IPS DF 6.9 (cell line): Measurements from ENCODE around the gene SPATS2L.

Source experiments
- DNase-seq: peaks from one replicate; pipeline ENCODE4 v3.0.0-alpha.2; 2013; ENCODE audit warnings: low read depth, low spot score
- H3K27ac ChIP-seq: one replicate; pipeline ENCODE4 v1.5.1; 2013; ENCODE audit warnings: low read length, control low read depth
- H3K27me3 ChIP-seq: 2 replicates; pipeline ENCODE4 v1.6.1; 2013; ENCODE audit warnings: mild to moderate bottlenecking, low read length; ENCODE audit not compliant: control insufficient read depth, insufficient read depth
- H3K36me3 ChIP-seq: 2 replicates; pipeline ENCODE4 v1.6.1; 2013; ENCODE audit warnings: low read length; ENCODE audit not compliant: control insufficient read depth, insufficient read depth
- H3K4me1 ChIP-seq: 2 replicates; pipeline ENCODE4 v1.6.1; 2013; ENCODE audit warnings: low read length; ENCODE audit not compliant: control insufficient read depth, insufficient read depth
- H3K4me3 ChIP-seq: 2 replicates; pipeline ENCODE4 v1.5.1; 2013; ENCODE audit warnings: mild to moderate bottlenecking, low read length
- H3K9me3 ChIP-seq: 2 replicates; pipeline ENCODE4 v1.6.1; 2013; ENCODE audit warnings: low read length, inconsistent platforms; ENCODE audit not compliant: control insufficient read depth, insufficient read depth
- WGBS: extraction: QIAGEN DNeasy Blood & Tissue Kit; methylation state at CpG from one replicate; pipeline ENCODE4 v1.1.7; 2013; ENCODE audit warnings: mixed read lengths, missing lambda C conversion rate; ENCODE audit not compliant: insufficient read length, insufficient coverage; 5-methylcytosine and 5-hydroxymethylcytosine counted together

SPATS2L gene

DNA sequence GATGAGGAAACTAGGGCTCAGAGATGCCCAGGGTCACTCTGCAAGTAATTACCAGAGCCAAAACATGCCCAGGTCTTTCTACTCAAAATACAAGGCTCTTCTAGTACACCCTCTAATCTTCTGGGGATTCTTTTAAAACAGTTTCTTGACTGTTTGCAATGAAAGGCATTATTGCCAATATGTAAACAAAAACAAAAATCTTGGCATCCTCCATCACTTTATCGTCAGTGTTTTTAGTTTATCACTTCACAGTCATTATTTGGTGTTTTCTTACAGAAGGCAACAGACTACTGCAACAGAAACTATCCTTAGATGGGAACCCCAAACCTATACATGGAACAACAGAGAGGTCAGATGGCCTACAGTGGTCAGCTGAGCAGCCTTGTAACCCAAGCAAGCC lies 132.4 kb downstream of the SPATS2L start:
- Histone ChIP-seq H3K36me3 (no peaks in the 10 kb centered on the region; the same call in 1 of the 2 replicates), H3K9me3 (no peaks in the 10 kb centered on the region), H3K4me3 (no peak overlapping the region), H3K27ac (no peak overlapping the region), H3K27me3 (no peaks in the 10 kb centered on the region), H3K4me1 (no peaks in the 10 kb centered on the region)
- no CpG with 5 or more reads among the region's 1 CpG for WGBS
- DNase-seq: no peak

DNA sequence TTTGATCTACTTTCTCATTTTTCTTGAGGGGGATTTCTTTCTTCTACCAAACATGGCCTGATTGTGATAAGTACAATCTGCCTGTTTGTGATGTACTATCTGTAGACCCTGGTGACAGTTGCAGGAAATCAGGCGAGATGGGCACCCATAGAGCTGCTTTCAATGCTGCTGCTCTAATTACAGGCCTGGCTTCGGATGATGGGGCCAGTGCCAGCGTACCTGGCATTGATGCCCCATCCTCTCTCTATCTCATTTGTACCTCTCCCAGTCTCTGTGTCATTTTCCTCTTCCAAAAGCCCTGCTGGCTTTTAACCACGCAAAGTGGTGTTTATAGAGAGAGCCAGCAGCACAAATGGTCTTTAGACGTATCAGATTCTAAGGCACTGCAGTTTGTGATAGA lies 133.5 kb downstream of the SPATS2L start:
- no peak overlapping the region for H3K4me3 ChIP-seq
- no peak for DNase-seq
- no peak overlapping the region for H3K27ac ChIP-seq
- H3K27me3 ChIP-seq: no peaks in the 10 kb centered on the region
- H3K36me3 ChIP-seq: no peaks in the 10 kb centered on the region; the same call in 1 of the 2 replicates
- no CpG with 5 or more reads among the region's 5 CpGs for WGBS
- H3K9me3 ChIP-seq: no peaks in the 10 kb centered on the region
- H3K4me1 ChIP-seq: no peaks in the 10 kb centered on the region

GRCh38 chr2:200442471-200442870 lies 136.0 kb downstream of the SPATS2L start:
- Histone ChIP-seq H3K4me1 (no peaks in the 10 kb centered on the region), H3K27me3 (no peaks in the 10 kb centered on the region), H3K4me3 (no peak overlapping the region), H3K9me3 (no peaks in the 10 kb centered on the region), H3K36me3 (peaks cover 2% of the 10 kb centered on the region; the same call in 1 of the 2 replicates), H3K27ac (no peak overlapping the region)
- no peak for DNase-seq
- no CpG with 5 or more reads among the region's 1 CpG for WGBS

GRCh38 chr2:200443376-200443775 lies 136.9 kb downstream of the SPATS2L start:
- no peaks in the 10 kb centered on the region for H3K4me1 ChIP-seq
- DNase-seq: no peak
- WGBS: no CpG with 5 or more reads among the region's 5 CpGs
- H3K27ac ChIP-seq: no peak overlapping the region
- H3K4me3 ChIP-seq: no peak overlapping the region
- no peaks in the 10 kb centered on the region for H3K27me3 ChIP-seq
- no peaks in the 10 kb centered on the region for H3K9me3 ChIP-seq
- peaks cover 2% of the 10 kb centered on the region; the same call in 1 of the 2 replicates for H3K36me3 ChIP-seq

DNA sequence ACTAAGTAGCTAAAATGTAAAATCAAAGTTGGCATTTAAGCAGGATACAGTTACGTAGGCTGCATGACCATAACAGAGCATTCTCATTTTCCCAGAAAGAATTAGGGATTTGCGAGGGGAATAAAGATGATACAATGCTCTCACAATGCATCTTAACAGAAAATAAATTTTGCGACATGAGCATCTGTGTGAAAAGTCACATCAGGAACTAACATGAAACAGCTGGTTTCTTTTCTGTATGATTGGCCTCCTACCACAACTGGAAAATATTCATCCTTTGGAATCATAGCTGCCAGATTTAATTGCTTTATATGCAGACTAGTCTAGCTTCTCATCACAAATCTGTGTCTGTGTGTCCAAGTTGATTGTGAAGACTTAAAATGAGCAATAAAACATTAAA lies 137.4 kb downstream of the SPATS2L start:
- no CpG with 5 or more reads among the region's 3 CpGs for WGBS
- Histone ChIP-seq H3K36me3 (peaks cover 2% of the 10 kb centered on the region; the same call in 1 of the 2 replicates), H3K4me1 (no peaks in the 10 kb centered on the region), H3K27ac (no peak overlapping the region), H3K9me3 (no peaks in the 10 kb centered on the region), H3K4me3 (no peak overlapping the region), H3K27me3 (no peaks in the 10 kb centered on the region)
- DNase-seq: no peak

DNA sequence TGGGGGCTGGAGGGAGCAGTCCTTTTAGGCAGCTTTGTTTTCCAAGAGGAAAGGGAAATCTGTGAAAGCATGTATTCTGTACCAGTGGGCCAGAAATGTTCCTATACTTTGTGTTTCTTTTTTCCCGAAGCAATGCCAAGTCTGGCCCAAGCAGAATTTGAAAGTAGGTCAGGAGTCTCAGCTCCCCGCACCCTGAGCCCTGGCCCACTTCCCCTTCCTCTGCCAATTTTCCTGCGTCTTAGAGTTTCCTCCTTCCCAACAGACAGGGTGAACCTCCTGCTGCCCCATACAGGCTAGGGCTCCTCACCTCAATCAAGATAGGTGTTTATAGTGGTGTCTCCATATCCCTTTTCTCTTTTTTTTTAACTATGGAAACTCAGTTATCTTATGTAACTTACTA lies 138.0 kb downstream of the SPATS2L start:
- peaks cover 2% of the 10 kb centered on the region; the same call in 1 of the 2 replicates for H3K36me3 ChIP-seq
- no peak overlapping the region for H3K27ac ChIP-seq
- no peaks in the 10 kb centered on the region for H3K4me1 ChIP-seq
- no peak overlapping the region for H3K4me3 ChIP-seq
- H3K9me3 ChIP-seq: no peaks in the 10 kb centered on the region
- DNase-seq: no peak
- no peaks in the 10 kb centered on the region for H3K27me3 ChIP-seq
- no CpG with 5 or more reads among the region's 3 CpGs for WGBS

- Histone ChIP-seq H3K9me3 (no peaks in the 10 kb centered on the region), H3K27ac (no peak overlapping the region), H3K4me3 (no peak overlapping the region), H3K27me3 (no peaks in the 10 kb centered on the region), H3K4me1 (no peaks in the 10 kb centered on the region), H3K36me3 (peaks cover 2% of the 10 kb centered on the region; the same call in 1 of the 2 replicates)
- WGBS: no CpG with 5 or more reads among the region's 1 CpG
- no peak for DNase-seq
These were observed 138.8 kb downstream of the SPATS2L start for GRCh38 chr2:200445284-200445683.

DNA sequence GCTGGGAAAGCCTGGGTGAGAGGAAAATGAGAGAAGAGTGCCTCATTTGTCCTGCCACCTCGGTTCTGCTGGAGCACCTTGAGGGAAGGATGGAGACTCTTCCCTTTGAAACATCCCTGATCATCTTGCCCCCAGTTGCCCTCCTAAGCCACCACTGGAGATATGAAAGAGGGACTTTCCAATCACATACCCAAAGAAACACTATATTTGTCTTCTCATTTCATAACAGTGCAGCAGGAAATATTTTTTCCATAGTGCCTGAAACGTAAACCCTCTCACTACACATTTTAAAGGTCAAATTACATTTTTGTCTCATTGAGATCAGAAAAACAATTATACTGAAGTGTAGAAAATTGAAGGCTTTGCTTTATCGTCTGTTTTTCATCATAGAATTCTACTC lies 140.1 kb downstream of the SPATS2L start:
- WGBS: no CpG with 5 or more reads among the region's 3 CpGs
- Histone ChIP-seq H3K27ac (no peak overlapping the region), H3K4me3 (no peak overlapping the region), H3K36me3 (peaks cover 2% of the 10 kb centered on the region; the same call in 1 of the 2 replicates), H3K27me3 (no peaks in the 10 kb centered on the region), H3K9me3 (no peaks in the 10 kb centered on the region), H3K4me1 (no peaks in the 10 kb centered on the region)
- DNase-seq: no peak

DNA sequence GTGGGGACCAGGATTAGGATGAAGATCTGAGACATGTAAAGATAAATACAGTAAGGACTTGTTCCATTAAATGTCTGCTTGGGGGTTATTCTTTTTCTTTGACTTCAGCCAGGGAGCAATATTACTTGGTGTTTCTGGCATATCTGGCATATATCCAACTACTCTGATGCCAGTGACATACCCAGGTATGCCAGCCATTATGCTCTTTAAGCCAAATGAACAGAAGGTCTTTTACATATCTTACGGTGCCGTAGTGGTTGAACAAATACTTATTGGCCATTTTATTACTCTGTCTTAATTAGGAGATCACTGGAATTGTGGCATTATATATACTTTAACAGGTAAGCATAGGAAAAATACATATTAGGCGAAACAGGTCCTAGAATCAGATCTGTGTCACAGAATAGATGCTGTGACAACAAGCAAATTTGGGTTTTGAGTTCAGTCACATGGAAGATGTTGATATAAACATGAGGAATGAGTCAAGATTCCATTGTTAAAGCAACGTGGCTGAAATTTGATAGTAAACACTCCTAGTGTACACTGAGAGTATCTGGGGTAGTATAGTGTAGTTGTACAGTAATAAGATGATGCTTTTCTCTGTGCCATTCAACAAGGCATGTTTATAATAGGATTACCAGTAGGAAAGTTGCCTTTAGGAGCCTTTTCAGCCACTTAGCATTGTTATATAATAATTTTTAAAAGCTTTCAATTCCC lies 140.8 kb downstream of the SPATS2L start:
- Histone ChIP-seq H3K27me3 (no peaks in the 10 kb centered on the region), H3K27ac (no peak overlapping the region), H3K4me1 (no peaks in the 10 kb centered on the region), H3K36me3 (peaks cover 2% of the 10 kb centered on the region; the same call in 1 of the 2 replicates), H3K9me3 (no peaks in the 10 kb centered on the region), H3K4me3 (no peak overlapping the region)
- no CpG with 5 or more reads among the region's 4 CpGs for WGBS
- DNase-seq: no peak

DNA sequence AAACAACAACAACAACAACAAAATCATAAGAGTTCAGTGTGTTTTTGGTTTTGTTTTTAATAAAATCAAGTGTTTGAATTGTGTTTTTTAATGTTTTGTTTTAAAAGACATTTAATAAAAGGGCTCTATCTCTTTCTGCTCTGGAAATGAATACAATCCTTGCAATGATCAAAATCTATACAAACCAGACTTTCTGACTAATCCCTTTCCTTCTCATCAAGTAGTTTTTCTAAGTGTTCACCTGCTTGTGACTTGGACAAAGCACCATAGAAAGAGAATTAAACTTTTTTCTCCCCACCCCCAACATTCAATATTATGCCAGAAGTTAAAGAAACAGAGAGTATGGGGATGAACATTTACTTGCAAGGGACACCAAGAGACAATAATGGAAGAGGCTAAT lies 142.0 kb downstream of the SPATS2L start:
- Histone ChIP-seq H3K4me1 (no peaks in the 10 kb centered on the region), H3K36me3 (peaks cover 2% of the 10 kb centered on the region; the same call in 1 of the 2 replicates), H3K27ac (no peak overlapping the region), H3K27me3 (no peaks in the 10 kb centered on the region), H3K9me3 (no peaks in the 10 kb centered on the region), H3K4me3 (no peak overlapping the region)
- DNase-seq: no peak

DNA sequence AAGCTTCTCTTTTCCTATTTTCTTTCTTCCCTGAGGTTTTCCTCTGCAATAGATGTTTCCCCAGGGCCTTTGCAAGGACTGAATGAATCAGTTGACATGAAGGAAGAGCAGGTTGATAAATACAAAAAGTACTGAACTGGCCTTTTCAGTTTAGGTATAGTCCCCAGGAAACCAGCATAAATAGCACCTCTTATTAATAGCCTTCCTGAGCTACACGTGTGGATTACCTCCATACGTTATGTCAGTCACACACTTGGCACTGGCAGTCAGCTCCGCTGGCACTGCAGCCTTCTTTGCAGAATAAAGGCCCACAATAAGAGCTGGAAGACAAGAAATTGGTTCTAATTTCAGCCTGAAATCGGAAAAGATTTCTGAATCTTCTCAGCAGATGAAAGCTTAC lies 142.7 kb downstream of the SPATS2L start:
- H3K4me3 ChIP-seq: no peak overlapping the region
- no CpG with 5 or more reads among the region's 4 CpGs for WGBS
- H3K9me3 ChIP-seq: no peaks in the 10 kb centered on the region
- DNase-seq: no peak
- H3K27ac ChIP-seq: no peak overlapping the region
- no peaks in the 10 kb centered on the region for H3K27me3 ChIP-seq
- H3K36me3 ChIP-seq: peaks cover 2% of the 10 kb centered on the region; the same call in 1 of the 2 replicates
- no peaks in the 10 kb centered on the region for H3K4me1 ChIP-seq
